ACHN (cell line): ENCODE data around the gene PHYKPL.
"Not testable (repeated sequence)": the region's sequence is repeated elsewhere in the genome, so short reads cannot be mapped to it uniquely, and the experiment has no call there.

Experiments
- DNase-seq: peaks from one replicate; pipeline ENCODE4 v3.0.0-alpha.2; 2015
- in situ Hi-C: cut with HindIII; loops from 2 replicates; pipeline ENCODE4 v1.10.0; 2017; ENCODE audit warnings: low sequenced_read_pairs, low pct_ligation_motif_present, low pct_unique_long_range_greater_than_20kb

The PHYKPL gene

GRCh38 chr5:178229861-178230260, 2.7 kb downstream of the PHYKPL start:
- no peak for DNase-seq
- in situ Hi-C loops = no loop called here

- DNase-seq, in situ Hi-C loops: not testable (repeated sequence)
Observed at GRCh38 chr5:178229111-178229510, 3.5 kb downstream of the PHYKPL start.

- in situ Hi-C loops = no loop called here
- DNase-seq = no peak
Observed at GRCh38 chr5:178228609-178229008, 4.0 kb downstream of the PHYKPL start.

- in situ Hi-C loops = no loop called here
- DNase-seq = no peak
Observed at GRCh38 chr5:178227929-178228328, 4.7 kb downstream of the PHYKPL start.

- no peak for DNase-seq
- in situ Hi-C loops = no loop called here
Observed at GRCh38 chr5:178227138-178227659, 5.4 kb downstream of the PHYKPL start.

GRCh38 chr5:178225174-178225573, 7.4 kb downstream of the PHYKPL start:
- in situ Hi-C loops = no loop called here

GRCh38 chr5:178224403-178224802, 8.2 kb downstream of the PHYKPL start:
- DNase-seq = no peak
- in situ Hi-C loops = no loop called here

More at GRCh38 chr5:178225174-178225573, 7.4 kb downstream of the PHYKPL start:
- DNase-seq = no peak

- DNase-seq = no peak
- in situ Hi-C loops = no loop called here
Observed at GRCh38 chr5:178223828-178224335, 8.7 kb downstream of the PHYKPL start.

- no peak for DNase-seq
- in situ Hi-C loops = no loop called here
Observed at GRCh38 chr5:178223196-178223773, 9.3 kb downstream of the PHYKPL start.

GRCh38 chr5:178222292-178222691, 10.3 kb downstream of the PHYKPL start:
- no peak for DNase-seq
- in situ Hi-C loops = no loop called here

- DNase-seq = no peak
- in situ Hi-C loops = no loop called here
Observed at GRCh38 chr5:178221853-178222252, 10.7 kb downstream of the PHYKPL start.

- no peak for DNase-seq
- in situ Hi-C loops = no loop called here
Observed at GRCh38 chr5:178221282-178221681, 11.3 kb downstream of the PHYKPL start.

GRCh38 chr5:178218827-178219226, 13.8 kb downstream of the PHYKPL start:
- DNase-seq = no peak
- in situ Hi-C loops = no loop called here

GRCh38 chr5:178218237-178218776, 14.3 kb downstream of the PHYKPL start:
- no peak for DNase-seq
- in situ Hi-C loops = no loop called here

GRCh38 chr5:178216779-178217178, 15.8 kb downstream of the PHYKPL start:
- DNase-seq = no peak

GRCh38 chr5:178216088-178216534, 16.5 kb downstream of the PHYKPL start:
- no peak for DNase-seq
- in situ Hi-C loops = no loop called here

More at GRCh38 chr5:178216779-178217178, 15.8 kb downstream of the PHYKPL start:
- in situ Hi-C loops = no loop called here

GRCh38 chr5:178215280-178216002, 17.2 kb downstream of the PHYKPL start:
- DNase-seq = no peak
- in situ Hi-C loops = no loop called here

- in situ Hi-C loops = no loop called here
Observed at GRCh38 chr5:178214160-178214803, 18.3 kb downstream of the PHYKPL start.

GRCh38 chr5:178213748-178214151, 18.9 kb downstream of the PHYKPL start:
- in situ Hi-C loops = no loop called here
- DNase-seq = no peak

More at GRCh38 chr5:178214160-178214803, 18.3 kb downstream of the PHYKPL start:
- no peak for DNase-seq
